MM.1S (cell line): ENCODE measurements around the gene OR6K2.

ENCODE experiments used
- DNase-seq: peaks from one replicate; pipeline ENCODE4 v3.0.0-alpha.2; 2015
- H2AFZ ChIP-seq: fragments of 300-600 bp; sonication (generic); 2 replicates; pipeline ENCODE4 v1.6.0; 2016; ENCODE audit warnings: antibody characterized with exemption, low read length
- H3F3A ChIP-seq: fragments of 300-600 bp; sonication (generic); 2 replicates; pipeline ENCODE4 v1.6.1; 2016; ENCODE audit warnings: mild to moderate bottlenecking, antibody characterized with exemption, low read length, moderate library complexity, mixed read lengths; ENCODE audit not compliant: insufficient read depth
- H3K27ac ChIP-seq: fragments of 300-600 bp; sonication (generic); 2 replicates; pipeline ENCODE4 v1.5.1; 2016; ENCODE audit warnings: mild to moderate bottlenecking, low read length
- H3K27me3 ChIP-seq: fragments of 300-600 bp; sonication (generic); replicated peaks from 2 replicates; pipeline ENCODE4 v1.6.0; 2016; ENCODE audit warnings: low read length; ENCODE audit not compliant: insufficient read depth
- H3K36me3 ChIP-seq: fragments of 300-600 bp; sonication (generic); replicated peaks from 2 replicates; pipeline ENCODE4 v1.6.1; 2016; ENCODE audit warnings: mild to moderate bottlenecking, low read length, mixed read lengths; ENCODE audit not compliant: insufficient read depth
- H3K4me1 ChIP-seq: fragments of 300-600 bp; sonication (generic); 2 replicates; pipeline ENCODE4 v1.6.1; 2016; ENCODE audit warnings: low read length, mixed read lengths
- H3K4me2 ChIP-seq: fragments of 300-600 bp; sonication (generic); 2 replicates; pipeline ENCODE4 v1.6.0; 2016; ENCODE audit warnings: low read depth, low read length
- H3K4me3 ChIP-seq: fragments of 300-600 bp; sonication (generic); 2 replicates; pipeline ENCODE4 v1.5.1; 2016; ENCODE audit warnings: low read length, mixed read lengths
- H3K79me2 ChIP-seq: fragments of 300-600 bp; sonication (generic); 2 replicates; pipeline ENCODE4 v1.6.1; 2016; ENCODE audit warnings: mixed run types, low read length, mixed read lengths
- H3K9ac ChIP-seq: fragments of 300-600 bp; sonication (generic); 2 replicates; pipeline ENCODE4 v1.6.1; 2016; ENCODE audit warnings: low read length, mixed read lengths
- H3K9me2 ChIP-seq: fragments of 300-600 bp; sonication (generic); replicated peaks from 2 replicates; pipeline ENCODE4 v1.6.1; 2016; ENCODE audit warnings: mild to moderate bottlenecking, low read length, mixed read lengths; ENCODE audit not compliant: insufficient read depth
- H3K9me3 ChIP-seq: fragments of 300-600 bp; sonication (generic); replicated peaks from 2 replicates; pipeline ENCODE4 v1.6.1; 2016; ENCODE audit warnings: mild to moderate bottlenecking, low read length, mixed read lengths; ENCODE audit not compliant: insufficient read depth
- H4K20me1 ChIP-seq: fragments of 300-600 bp; sonication (generic); 2 replicates; pipeline ENCODE4 v1.6.1; 2016; ENCODE audit warnings: mild to moderate bottlenecking, low read length, moderate library complexity, mixed read lengths; ENCODE audit not compliant: insufficient read depth
- EZH2 ChIP-seq: fragments of 300-600 bp; sonication (generic); optimal IDR thresholded peaks from 2 replicates; pipeline ENCODE3; 2017; ENCODE audit warnings: low read depth, mild to moderate bottlenecking, antibody characterized with exemption, low read length, mixed read lengths
- EZH2phosphoT487 ChIP-seq: fragments of 300-600 bp; sonication (generic); IDR thresholded peaks from 2 replicates; pipeline ENCODE4 v1.6.1; 2018; ENCODE audit warnings: antibody characterized with exemption, low read length
- TF ChIP-seq, protein P1 (sequence below): fragments of 300-600 bp; sonication (generic); IDR thresholded peaks from 2 replicates; pipeline ENCODE4 v1.5.1; 2016; ENCODE audit warnings: antibody characterized with exemption, low read length, mixed read lengths

OR6K2 gene

DNA sequence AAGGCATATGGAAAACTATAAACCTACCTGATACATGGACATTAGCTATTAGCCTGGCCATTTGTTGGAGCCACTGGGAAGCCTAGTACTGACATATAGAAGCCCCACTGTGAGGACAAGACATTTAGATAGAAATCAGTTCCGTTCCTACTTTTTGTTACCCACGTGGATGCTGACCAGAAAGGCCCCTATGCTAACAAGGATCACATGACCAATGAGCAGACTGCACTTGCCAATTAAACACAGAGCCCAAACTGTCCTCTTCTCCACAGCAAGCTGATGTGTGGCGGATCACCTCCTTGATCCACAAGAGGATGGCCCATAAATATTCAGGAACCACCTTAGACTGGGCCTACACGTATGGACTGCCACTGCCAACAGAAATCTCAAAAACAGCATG is 31.3 kb upstream of the OR6K2 start:
- no peak for TF ChIP-seq EZH2phosphoT487
- TF ChIP-seq, protein P1, sequence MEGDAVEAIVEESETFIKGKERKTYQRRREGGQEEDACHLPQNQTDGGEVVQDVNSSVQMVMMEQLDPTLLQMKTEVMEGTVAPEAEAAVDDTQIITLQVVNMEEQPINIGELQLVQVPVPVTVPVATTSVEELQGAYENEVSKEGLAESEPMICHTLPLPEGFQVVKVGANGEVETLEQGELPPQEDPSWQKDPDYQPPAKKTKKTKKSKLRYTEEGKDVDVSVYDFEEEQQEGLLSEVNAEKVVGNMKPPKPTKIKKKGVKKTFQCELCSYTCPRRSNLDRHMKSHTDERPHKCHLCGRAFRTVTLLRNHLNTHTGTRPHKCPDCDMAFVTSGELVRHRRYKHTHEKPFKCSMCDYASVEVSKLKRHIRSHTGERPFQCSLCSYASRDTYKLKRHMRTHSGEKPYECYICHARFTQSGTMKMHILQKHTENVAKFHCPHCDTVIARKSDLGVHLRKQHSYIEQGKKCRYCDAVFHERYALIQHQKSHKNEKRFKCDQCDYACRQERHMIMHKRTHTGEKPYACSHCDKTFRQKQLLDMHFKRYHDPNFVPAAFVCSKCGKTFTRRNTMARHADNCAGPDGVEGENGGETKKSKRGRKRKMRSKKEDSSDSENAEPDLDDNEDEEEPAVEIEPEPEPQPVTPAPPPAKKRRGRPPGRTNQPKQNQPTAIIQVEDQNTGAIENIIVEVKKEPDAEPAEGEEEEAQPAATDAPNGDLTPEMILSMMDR, result no peak
- no peak for TF ChIP-seq EZH2

DNA sequence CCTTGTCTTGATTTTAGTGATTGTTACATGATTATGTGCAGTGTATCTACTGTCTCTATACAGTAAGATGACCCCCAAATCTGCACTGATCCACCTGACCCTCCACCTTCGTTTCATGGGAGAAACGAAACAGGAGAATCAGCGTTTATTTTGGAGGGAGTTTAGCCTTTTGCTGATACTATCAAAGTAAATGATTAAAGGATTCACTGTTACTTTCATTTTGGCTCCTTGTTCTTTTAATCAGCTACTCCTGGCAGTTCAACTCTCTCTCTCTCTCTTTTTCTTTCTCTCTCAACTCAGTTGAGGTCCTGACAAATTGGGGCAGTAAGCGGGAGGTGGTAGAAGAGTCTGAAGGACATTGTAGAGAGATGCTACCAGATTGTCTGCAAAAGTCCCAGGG is 30.0 kb upstream of the OR6K2 start:
- 0 out of 2 replicates have a peak, but pooled peaks cover 3% of the 10 kb centered on the region for H3K9me2 ChIP-seq
- no peak overlapping the region for H3K27ac ChIP-seq
- DNase-seq, result no peak
- no peaks in the 10 kb centered on the region for H3K9me3 ChIP-seq
- peak overlapping the region; percentile 12 for H3K4me2 ChIP-seq
- H3K4me3 ChIP-seq, result no peak overlapping the region
- no peaks in the 10 kb centered on the region for H3K79me2 ChIP-seq
- H3K27me3 ChIP-seq, result no peaks in the 10 kb centered on the region
- H3K4me1 ChIP-seq, result 0 out of 2 replicates have a peak, but pooled peaks cover 4% of the 10 kb centered on the region
- H3K9ac ChIP-seq, result no peak overlapping the region
- H4K20me1 ChIP-seq, result no peaks in the 10 kb centered on the region
- H3K36me3 ChIP-seq, result no peaks in the 10 kb centered on the region
- no peaks in the 10 kb centered on the region for H3F3A ChIP-seq
- TF ChIP-seq EZH2 (no peak), EZH2phosphoT487 (no peak)
- TF ChIP-seq, protein P1, result no peak
- no peak overlapping the region for H2AFZ ChIP-seq

More for the DNA sequence above, 31.3 kb upstream of the OR6K2 start:
- H3K4me3 ChIP-seq, result no peak overlapping the region
- H3K79me2 ChIP-seq, result no peaks in the 10 kb centered on the region
- H4K20me1 ChIP-seq, result no peaks in the 10 kb centered on the region
- H3K36me3 ChIP-seq, result no peaks in the 10 kb centered on the region
- H3K4me1 ChIP-seq, result 0 out of 2 replicates have a peak, but pooled peaks cover 4% of the 10 kb centered on the region
- H3K9ac ChIP-seq, result no peak overlapping the region
- no peak overlapping the region for H3K4me2 ChIP-seq
- no peak for DNase-seq
- H3K9me3 ChIP-seq, result no peaks in the 10 kb centered on the region
- no peak overlapping the region for H3K27ac ChIP-seq
- no peaks in the 10 kb centered on the region for H3F3A ChIP-seq
- no peak overlapping the region for H2AFZ ChIP-seq
- 0 out of 2 replicates have a peak, but pooled peaks cover 3% of the 10 kb centered on the region for H3K9me2 ChIP-seq
- H3K27me3 ChIP-seq, result no peaks in the 10 kb centered on the region

DNA sequence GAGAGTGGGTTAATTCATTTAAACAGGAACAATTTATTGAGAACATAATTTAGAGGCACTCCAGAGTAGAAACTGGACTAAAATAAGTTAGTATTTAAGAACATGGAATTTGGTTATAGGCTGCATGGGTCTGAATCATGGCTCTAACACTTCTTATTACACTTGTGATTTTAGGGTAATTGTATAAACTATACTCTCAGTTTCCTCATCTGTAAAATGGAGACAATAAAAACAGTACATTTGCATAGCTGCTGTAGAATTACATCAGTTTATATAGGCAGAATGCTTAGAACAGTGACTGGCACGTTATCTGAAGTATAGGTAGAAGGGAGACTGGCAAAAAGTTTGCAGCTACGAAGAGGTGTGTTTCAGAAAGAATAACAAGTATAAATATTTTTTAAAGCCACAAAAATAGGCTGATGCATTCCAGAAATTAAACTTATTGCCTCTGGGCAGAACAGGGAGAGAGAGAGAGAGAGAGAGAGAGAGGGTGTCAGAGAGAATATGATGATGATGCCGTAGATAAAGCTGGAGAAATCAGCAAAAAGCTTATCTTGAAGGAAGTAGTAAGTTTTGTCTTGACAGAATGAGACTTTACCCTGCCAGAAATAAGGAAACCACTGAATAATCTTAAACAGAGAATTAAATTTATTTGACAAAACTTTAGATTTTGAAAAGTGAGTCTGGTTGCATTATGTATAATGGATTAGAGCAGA is 28.2 kb upstream of the OR6K2 start:
- Histone ChIP-seq H3K9me3 (no peaks in the 10 kb centered on the region), H3K9me2 (no peaks in the 10 kb centered on the region), H3K27ac (no peak overlapping the region), H2AFZ (no peak overlapping the region), H3K4me1 (0 out of 2 replicates have a peak, but pooled peaks cover 4% of the 10 kb centered on the region), H3K27me3 (no peaks in the 10 kb centered on the region), H3K4me2 (no peak overlapping the region), H3K36me3 (no peaks in the 10 kb centered on the region), H4K20me1 (no peaks in the 10 kb centered on the region), H3K9ac (no peak overlapping the region), H3F3A (no peaks in the 10 kb centered on the region), H3K4me3 (no peak overlapping the region), H3K79me2 (no peaks in the 10 kb centered on the region)
- TF ChIP-seq, protein P1, result no peak
- TF ChIP-seq EZH2 (no peak), EZH2phosphoT487 (no peak)
- no peak for DNase-seq
